Measurements from ENCODE around the gene TK2. TPM values are rescaled to one million over a fixed set of nuclear protein-coding genes. Genes with fewer than 3 reads are reported as not detected.
"Not testable (repeated sequence)": the region's sequence is repeated elsewhere in the genome, so short reads cannot be mapped to it uniquely, and the experiment has no call there.

The TK2 gene
- total and polyA plus RNA-seq, 4 donors, result 10.5 to 31.9 (median 21.0) TPM

DNA sequence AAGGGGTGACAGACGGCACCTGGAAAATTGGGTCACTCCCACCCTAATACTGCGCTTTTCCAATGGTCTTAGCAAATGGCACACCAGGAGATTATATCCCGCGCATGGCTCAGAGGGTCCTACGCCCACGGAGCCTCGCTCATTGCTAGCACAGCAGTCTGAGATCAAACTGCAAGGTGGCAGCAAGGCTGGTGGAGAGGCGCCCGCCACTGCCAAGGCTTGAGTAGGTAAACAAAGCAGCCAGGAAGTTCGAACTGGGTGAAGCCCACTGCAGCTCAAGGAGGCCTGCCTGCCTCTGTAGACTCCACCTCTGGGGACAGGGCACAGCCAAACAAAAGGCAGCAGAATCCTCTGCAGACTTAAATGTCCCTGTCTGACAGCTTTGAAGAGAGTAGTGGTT is 53.7 kb downstream of the TK2 start:
- 98% methylated on average over 9 of the region's 10 CpGs for WGBS
- H3K36me3 ChIP-seq (ENCODE audit: control insufficient read depth in 4 of 4, insufficient read depth in 3 of 4, low read depth in 1 of 4, low read length in 3 of 4); H3K4me3 ChIP-seq (ENCODE audit: low read depth in 1 of 3, low read length in 3 of 3); H3K27me3 ChIP-seq (ENCODE audit: control insufficient read depth in 4 of 4, insufficient read depth in 4 of 4, low read length in 3 of 4); DNase-seq (ENCODE audit: low spot score); H3K27ac ChIP-seq (ENCODE audit: low read depth in 1 of 2, low read length in 2 of 2); H3K4me1 ChIP-seq (ENCODE audit: control insufficient read depth in 4 of 4, insufficient read depth in 4 of 4, low read length in 3 of 4); H3K9me3 ChIP-seq (ENCODE audit: control insufficient read depth in 4 of 4, low read length in 3 of 4); H3K9ac ChIP-seq (ENCODE audit: low read depth in 1 of 2, low read length in 2 of 2): not testable (repeated sequence)

DNA sequence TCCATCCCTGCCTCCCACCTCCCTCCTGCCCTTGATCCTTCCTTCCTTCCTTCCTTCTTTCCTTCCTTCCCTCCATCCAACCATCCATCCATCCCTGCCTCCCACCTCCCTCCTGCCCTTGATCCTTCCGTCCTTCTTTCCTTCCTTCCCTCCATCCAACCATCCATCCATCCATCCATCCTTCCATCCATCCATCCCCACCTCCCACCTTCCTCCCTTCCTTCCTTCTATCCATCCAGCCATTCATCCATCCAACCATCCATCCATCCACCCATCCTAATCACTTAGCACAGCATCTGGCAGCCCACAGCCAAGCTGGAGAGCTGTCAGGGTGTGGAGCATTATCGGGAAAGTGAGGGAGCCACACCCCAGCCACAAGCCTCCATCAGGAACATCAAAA is 54.5 kb downstream of the TK2 start:
- Histone ChIP-seq H3K9ac (ENCODE audit: low read depth in 1 of 2, low read length in 2 of 2) (no peak overlapping the region), H3K36me3 (ENCODE audit: control insufficient read depth in 4 of 4, insufficient read depth in 3 of 4, low read depth in 1 of 4, low read length in 3 of 4) (no peaks in the 10 kb centered on the region), H3K27ac (ENCODE audit: low read depth in 1 of 2, low read length in 2 of 2) (no peak overlapping the region), H3K27me3 (ENCODE audit: control insufficient read depth in 4 of 4, insufficient read depth in 4 of 4, low read length in 3 of 4) (no peaks in the 10 kb centered on the region), H3K9me3 (ENCODE audit: control insufficient read depth in 4 of 4, low read length in 3 of 4) (no peaks in the 10 kb centered on the region), H3K4me1 (ENCODE audit: control insufficient read depth in 4 of 4, insufficient read depth in 4 of 4, low read length in 3 of 4) (no peaks in the 10 kb centered on the region), H3K4me3 (ENCODE audit: low read depth in 1 of 3, low read length in 3 of 3) (no peak overlapping the region)
- no peak for TF ChIP-seq EGR1 (IDR thresholded peaks at IDR 0.05; ENCODE audit: low read depth in 2 of 2)
- TF ChIP-seq FOXA1 (IDR thresholded peaks at IDR 0.05), result no peak
- TF ChIP-seq, protein P1, sequence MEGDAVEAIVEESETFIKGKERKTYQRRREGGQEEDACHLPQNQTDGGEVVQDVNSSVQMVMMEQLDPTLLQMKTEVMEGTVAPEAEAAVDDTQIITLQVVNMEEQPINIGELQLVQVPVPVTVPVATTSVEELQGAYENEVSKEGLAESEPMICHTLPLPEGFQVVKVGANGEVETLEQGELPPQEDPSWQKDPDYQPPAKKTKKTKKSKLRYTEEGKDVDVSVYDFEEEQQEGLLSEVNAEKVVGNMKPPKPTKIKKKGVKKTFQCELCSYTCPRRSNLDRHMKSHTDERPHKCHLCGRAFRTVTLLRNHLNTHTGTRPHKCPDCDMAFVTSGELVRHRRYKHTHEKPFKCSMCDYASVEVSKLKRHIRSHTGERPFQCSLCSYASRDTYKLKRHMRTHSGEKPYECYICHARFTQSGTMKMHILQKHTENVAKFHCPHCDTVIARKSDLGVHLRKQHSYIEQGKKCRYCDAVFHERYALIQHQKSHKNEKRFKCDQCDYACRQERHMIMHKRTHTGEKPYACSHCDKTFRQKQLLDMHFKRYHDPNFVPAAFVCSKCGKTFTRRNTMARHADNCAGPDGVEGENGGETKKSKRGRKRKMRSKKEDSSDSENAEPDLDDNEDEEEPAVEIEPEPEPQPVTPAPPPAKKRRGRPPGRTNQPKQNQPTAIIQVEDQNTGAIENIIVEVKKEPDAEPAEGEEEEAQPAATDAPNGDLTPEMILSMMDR (IDR thresholded peaks at IDR 0.05; ENCODE audit: low read depth, low read length, missing input control), result no peak
- no peak for TF ChIP-seq FOXA2 (IDR thresholded peaks at IDR 0.05)
- 95% methylated on average over 2 of the region's 2 CpGs for WGBS
- no peak for DNase-seq (ENCODE audit: low spot score)

- H3K4me3 ChIP-seq (ENCODE audit: low read depth in 1 of 3, low read length in 3 of 3), result no peak overlapping the region
- TF ChIP-seq HNF4A (conservative IDR thresholded peaks at IDR 0.05) (no peak), FOXA1 (IDR thresholded peaks at IDR 0.05) (no peak), YY1 (IDR thresholded peaks at IDR 0.05) (no peak), FOXA2 (IDR thresholded peaks at IDR 0.05) (no peak), SP1 (IDR thresholded peaks at IDR 0.05) (no peak), EGR1 (IDR thresholded peaks at IDR 0.05; ENCODE audit: low read depth in 2 of 2) (no peak), NR2F2 (IDR thresholded peaks at IDR 0.05) (no peak), JUND (IDR thresholded peaks at IDR 0.05) (no peak)
- TF ChIP-seq, protein P2, sequence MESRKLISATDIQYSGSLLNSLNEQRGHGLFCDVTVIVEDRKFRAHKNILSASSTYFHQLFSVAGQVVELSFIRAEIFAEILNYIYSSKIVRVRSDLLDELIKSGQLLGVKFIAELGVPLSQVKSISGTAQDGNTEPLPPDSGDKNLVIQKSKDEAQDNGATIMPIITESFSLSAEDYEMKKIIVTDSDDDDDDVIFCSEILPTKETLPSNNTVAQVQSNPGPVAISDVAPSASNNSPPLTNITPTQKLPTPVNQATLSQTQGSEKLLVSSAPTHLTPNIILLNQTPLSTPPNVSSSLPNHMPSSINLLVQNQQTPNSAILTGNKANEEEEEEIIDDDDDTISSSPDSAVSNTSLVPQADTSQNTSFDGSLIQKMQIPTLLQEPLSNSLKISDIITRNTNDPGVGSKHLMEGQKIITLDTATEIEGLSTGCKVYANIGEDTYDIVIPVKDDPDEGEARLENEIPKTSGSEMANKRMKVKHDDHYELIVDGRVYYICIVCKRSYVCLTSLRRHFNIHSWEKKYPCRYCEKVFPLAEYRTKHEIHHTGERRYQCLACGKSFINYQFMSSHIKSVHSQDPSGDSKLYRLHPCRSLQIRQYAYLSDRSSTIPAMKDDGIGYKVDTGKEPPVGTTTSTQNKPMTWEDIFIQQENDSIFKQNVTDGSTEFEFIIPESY (IDR thresholded peaks at IDR 0.05), result no peak
- H3K36me3 ChIP-seq (ENCODE audit: control insufficient read depth in 4 of 4, insufficient read depth in 3 of 4, low read depth in 1 of 4, low read length in 3 of 4), result no peaks in the 10 kb centered on the region
- WGBS, result 96% methylated on average over 2 of the region's 2 CpGs
- H3K27ac ChIP-seq (ENCODE audit: low read depth in 1 of 2, low read length in 2 of 2), result no peak overlapping the region
- no peaks in the 10 kb centered on the region for H3K4me1 ChIP-seq (ENCODE audit: control insufficient read depth in 4 of 4, insufficient read depth in 4 of 4, low read length in 3 of 4)
- DNase-seq (ENCODE audit: low spot score), result no peak
- no peaks in the 10 kb centered on the region for H3K27me3 ChIP-seq (ENCODE audit: control insufficient read depth in 4 of 4, insufficient read depth in 4 of 4, low read length in 3 of 4)
- H3K9me3 ChIP-seq (ENCODE audit: control insufficient read depth in 4 of 4, low read length in 3 of 4), result no peaks in the 10 kb centered on the region
- H3K9ac ChIP-seq (ENCODE audit: low read depth in 1 of 2, low read length in 2 of 2), result no peak overlapping the region
Measured at GRCh38 chr16:66494916-66495315, 55.0 kb downstream of the TK2 start.

Data from liver (tissue), 9 donors.